ENCODE data around the gene ARHGEF33.

DNA sequence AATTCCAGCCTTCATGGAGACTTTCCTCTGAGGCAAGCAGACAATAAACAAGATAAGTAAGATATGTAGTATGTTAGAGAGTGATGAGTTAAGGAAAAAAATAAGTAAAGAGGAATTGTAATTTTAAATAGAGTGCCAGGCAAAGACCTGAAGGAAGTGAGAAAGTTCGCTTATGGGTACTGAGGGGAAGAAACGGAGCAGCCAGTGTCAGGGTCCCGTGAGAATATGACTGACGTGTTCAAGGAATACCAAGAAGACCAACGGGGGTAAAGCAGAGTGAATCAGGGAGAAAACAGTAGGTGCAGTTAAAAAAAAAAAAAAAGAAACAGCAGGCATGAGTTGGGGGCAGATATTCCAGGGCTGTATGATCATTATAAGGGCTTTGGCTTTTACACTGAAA lies 45.1 kb downstream of the ARHGEF33 start:
- TF ChIP-seq GATA2 (IDR thresholded peaks at IDR 0.05; ENCODE audit: low read depth, low read length) (no peak), GATA3 (IDR thresholded peaks at IDR 0.05; ENCODE audit: low read depth, low read length) (no peak)
